Activated T-cell treated with anti-CD3 and anti-CD28 coated beads, Interleukin-2, amount 50 U/mL, for 72 hours (primary cell): ENCODE data around the gene OGN. TPM values are rescaled to one million over a fixed set of nuclear protein-coding genes. Genes with fewer than 3 reads are reported as not detected.

Source experiments
- ATAC-seq, 2 donors: fragments of 150-1000 bp; cut with Tn5 transposase; replicated peaks in 1 of 2; 2 replicates each; pipeline ENCODE4 v1.10.0; 2021; ENCODE audit warnings: moderate library complexity in 2 of 2, mild to moderate bottlenecking in 1 of 2
- DNase-seq, 2 donors: peaks; one replicate each; pipeline ENCODE4 v3.0.0; 2021 to 2022; ENCODE audit warnings: mixed read lengths in 1 of 2
- H3K27ac Mint-ChIP-seq: one replicate; pipeline ENCODE4 v1.8.0; 2022; ENCODE audit warnings: mild to moderate bottlenecking, moderate library complexity, mixed read lengths
- H3K27me3 Mint-ChIP-seq: one replicate; pipeline ENCODE4 v1.8.0; 2022; ENCODE audit warnings: low read depth, mixed read lengths
- H3K36me3 Mint-ChIP-seq, 2 donors: one replicate each; pipeline ENCODE4 v1.8.0; 2022; ENCODE audit warnings: mixed read lengths in 2 of 2, mild to moderate bottlenecking in 1 of 2; ENCODE audit not compliant: insufficient read depth in 2 of 2
- H3K4me1 Mint-ChIP-seq: one replicate; pipeline ENCODE4 v1.8.0; 2022; ENCODE audit warnings: low read depth, mixed read lengths
- H3K4me3 Mint-ChIP-seq, 2 donors: one replicate each; pipeline ENCODE4 v1.8.0; 2022; ENCODE audit warnings: mild to moderate bottlenecking in 2 of 2, mixed read lengths in 2 of 2, moderate library complexity in 2 of 2
- H3K9me3 Mint-ChIP-seq, 2 donors: one replicate each; pipeline ENCODE4 v1.8.0; 2022; ENCODE audit warnings: mixed read lengths in 2 of 2
- total RNA-seq, 2 donors: library from RNA; stranded (reverse); gene quantifications; one replicate each; pipeline ENCODE4 v1.2.3, GENCODE V29; 2022

Gene OGN
- not detected for total RNA-seq

GRCh38 chr9:92404042-92404836, at the start of gene OGN:
Gene OGN, minus strand, starts transcription at chr9:92404578. Its CDS starts 1,171 bp downstream, at chr9:92403407.
- Mint-ChIP-seq H3K9me3 (no peaks in the 10 kb centered on the region), H3K36me3 (no peaks in the 10 kb centered on the region), H3K4me1 (peaks cover 18% of the 10 kb centered on the region), H3K27ac (no peak within 1 kb of the TSS), H3K27me3 (no peaks in the 10 kb centered on the region), H3K4me3 (no peak within 1 kb of the TSS)
- DNase-seq: no peak
- no peak for ATAC-seq

GRCh38 chr9:92446536-92446935, 42.2 kb upstream of the OGN start:
- no peak overlapping the region for H3K27ac Mint-ChIP-seq
- H3K36me3 Mint-ChIP-seq: no peaks in the 10 kb centered on the region
- no peak overlapping the region for H3K4me3 Mint-ChIP-seq
- H3K27me3 Mint-ChIP-seq: no peaks in the 10 kb centered on the region
- no peaks in the 10 kb centered on the region for H3K4me1 Mint-ChIP-seq
- DNase-seq (no peak), ATAC-seq (no peak)
- H3K9me3 Mint-ChIP-seq: no peaks in the 10 kb centered on the region

- Mint-ChIP-seq H3K27me3 (no peaks in the 10 kb centered on the region), H3K9me3 (no peaks in the 10 kb centered on the region), H3K4me3 (no peak overlapping the region), H3K4me1 (peaks cover 9% of the 10 kb centered on the region), H3K36me3 (no peaks in the 10 kb centered on the region), H3K27ac (no peak overlapping the region)
- DNase-seq (no peak), ATAC-seq (no peak)
Observed at GRCh38 chr9:92444841-92445240, 40.5 kb upstream of the OGN start.

- Mint-ChIP-seq H3K4me1 (peaks cover 10% of the 10 kb centered on the region), H3K9me3 (no peaks in the 10 kb centered on the region), H3K36me3 (no peaks in the 10 kb centered on the region), H3K27me3 (no peaks in the 10 kb centered on the region), H3K27ac (peak overlapping the region; percentile 67), H3K4me3 (peak overlapping the region in 1 of 2 donors; percentile 79)
- ATAC-seq (peak; percentile 73 to 83), DNase-seq (no peak)
Observed at GRCh38 chr9:92440751-92441046, 36.3 kb upstream of the OGN start.

GRCh38 chr9:92439921-92440750, 35.8 kb upstream of the OGN start:
- ATAC-seq (no peak), DNase-seq (no peak)
- H3K4me3 Mint-ChIP-seq: peak overlapping the region in 1 of 2 donors; percentile 79
- peaks cover 10% of the 10 kb centered on the region for H3K4me1 Mint-ChIP-seq
- H3K27ac Mint-ChIP-seq: peak overlapping the region; percentile 67
- no peaks in the 10 kb centered on the region for H3K36me3 Mint-ChIP-seq
- no peaks in the 10 kb centered on the region for H3K9me3 Mint-ChIP-seq
- no peaks in the 10 kb centered on the region for H3K27me3 Mint-ChIP-seq

GRCh38 chr9:92438900-92439526, 34.6 kb upstream of the OGN start:
- no peak for DNase-seq
- no peaks in the 10 kb centered on the region for H3K27me3 Mint-ChIP-seq
- H3K4me3 Mint-ChIP-seq: no peak overlapping the region
- H3K4me1 Mint-ChIP-seq: peaks cover 10% of the 10 kb centered on the region
- no peak overlapping the region for H3K27ac Mint-ChIP-seq
- H3K9me3 Mint-ChIP-seq: no peaks in the 10 kb centered on the region
- H3K36me3 Mint-ChIP-seq: no peaks in the 10 kb centered on the region
- no peak for ATAC-seq

GRCh38 chr9:92435263-92435662, 30.9 kb upstream of the OGN start:
- Mint-ChIP-seq H3K4me1 (peaks cover 6% of the 10 kb centered on the region), H3K27me3 (no peaks in the 10 kb centered on the region), H3K36me3 (no peaks in the 10 kb centered on the region), H3K9me3 (no peaks in the 10 kb centered on the region), H3K4me3 (no peak overlapping the region), H3K27ac (no peak overlapping the region)
- DNase-seq: no peak
- no peak for ATAC-seq

- H3K9me3 Mint-ChIP-seq: no peaks in the 10 kb centered on the region
- no peaks in the 10 kb centered on the region for H3K27me3 Mint-ChIP-seq
- DNase-seq (no peak), ATAC-seq (no peak)
- no peaks in the 10 kb centered on the region for H3K36me3 Mint-ChIP-seq
- no peak overlapping the region for H3K27ac Mint-ChIP-seq
- H3K4me1 Mint-ChIP-seq: no peaks in the 10 kb centered on the region
- H3K4me3 Mint-ChIP-seq: no peak overlapping the region
Observed at GRCh38 chr9:92432972-92433548, 28.7 kb upstream of the OGN start.

GRCh38 chr9:92432350-92432749, 28.0 kb upstream of the OGN start:
- no peak for DNase-seq
- no peaks in the 10 kb centered on the region for H3K36me3 Mint-ChIP-seq
- no peak for ATAC-seq
- H3K27me3 Mint-ChIP-seq: no peaks in the 10 kb centered on the region
- H3K4me1 Mint-ChIP-seq: no peaks in the 10 kb centered on the region
- no peak overlapping the region for H3K27ac Mint-ChIP-seq
- H3K4me3 Mint-ChIP-seq: no peak overlapping the region
- H3K9me3 Mint-ChIP-seq: no peaks in the 10 kb centered on the region

GRCh38 chr9:92429836-92430235, 25.5 kb upstream of the OGN start:
- H3K27me3 Mint-ChIP-seq: no peaks in the 10 kb centered on the region
- no peaks in the 10 kb centered on the region for H3K9me3 Mint-ChIP-seq
- ATAC-seq: no peak
- H3K36me3 Mint-ChIP-seq: no peaks in the 10 kb centered on the region
- no peak overlapping the region for H3K27ac Mint-ChIP-seq
- no peak for DNase-seq
- no peak overlapping the region for H3K4me3 Mint-ChIP-seq
- no peaks in the 10 kb centered on the region for H3K4me1 Mint-ChIP-seq

- H3K36me3 Mint-ChIP-seq: no peaks in the 10 kb centered on the region
- no peak overlapping the region for H3K4me3 Mint-ChIP-seq
- H3K27ac Mint-ChIP-seq: no peak overlapping the region
- DNase-seq (no peak), ATAC-seq (no peak)
- no peaks in the 10 kb centered on the region for H3K9me3 Mint-ChIP-seq
- no peaks in the 10 kb centered on the region for H3K27me3 Mint-ChIP-seq
- H3K4me1 Mint-ChIP-seq: no peaks in the 10 kb centered on the region
Observed at GRCh38 chr9:92426501-92427145, 22.2 kb upstream of the OGN start.

- Mint-ChIP-seq H3K27ac (no peak overlapping the region), H3K36me3 (no peaks in the 10 kb centered on the region), H3K4me1 (no peaks in the 10 kb centered on the region), H3K9me3 (no peaks in the 10 kb centered on the region), H3K4me3 (no peak overlapping the region), H3K27me3 (no peaks in the 10 kb centered on the region)
- no peak for DNase-seq
- ATAC-seq: no peak
Observed at GRCh38 chr9:92425474-92425873, 21.1 kb upstream of the OGN start.

- Mint-ChIP-seq H3K27ac (no peak within 1 kb of the TSS), H3K27me3 (no peaks in the 10 kb centered on the region), H3K4me1 (no peaks in the 10 kb centered on the region), H3K36me3 (no peaks in the 10 kb centered on the region), H3K4me3 (no peak within 1 kb of the TSS), H3K9me3 (no peaks in the 10 kb centered on the region)
- ATAC-seq: no peak
- no peak for DNase-seq
Observed at GRCh38 chr9:92424340-92424739, 20.0 kb upstream of the OGN start, which contains the start of gene OMD. Gene OMD, minus strand, starts transcription at chr9:92424471. Its CDS starts 6,913 bp downstream, at chr9:92417558.
